Smooth muscle cell of the brain vasculature (primary cell): ENCODE results near the gene PPDPF.
"Not testable (repeated sequence)": the region's sequence is repeated elsewhere in the genome, so short reads cannot be mapped to it uniquely, and the experiment has no call there.

ENCODE experiments used
- DNase-seq: peaks from one replicate; pipeline ENCODE4 v3.0.0-alpha.2; 2012; ENCODE audit warnings: low read depth, low spot score

The PPDPF gene

GRCh38 chr20:63520504-63520933 is at the start of gene PPDPF:
PPDPF (plus strand) TSS chr20:63520765; CDS start chr20:63521309, 544 bp downstream.
- peak; percentile 53 for DNase-seq

GRCh38 chr20:63471002-63471716 is 49.4 kb upstream of the PPDPF start:
- DNase-seq, result no peak

- DNase-seq, result no peak
Measured at GRCh38 chr20:63471717-63471980, 48.9 kb upstream of the PPDPF start.

- no peak for DNase-seq
Measured at GRCh38 chr20:63471981-63472831, 48.4 kb upstream of the PPDPF start, which contains the start of gene KCNQ2. KCNQ2 (minus strand) TSS chr20:63472655; CDS start chr20:63472463, 192 bp downstream.

- no peak for DNase-seq
Measured at GRCh38 chr20:63472862-63473390, 47.6 kb upstream of the PPDPF start.

- DNase-seq, result no peak
Measured at GRCh38 chr20:63473555-63474449, 46.8 kb upstream of the PPDPF start.

- no peak for DNase-seq
Measured at GRCh38 chr20:63475209-63475608, 45.4 kb upstream of the PPDPF start.

- no peak for DNase-seq
Measured at GRCh38 chr20:63477061-63477616, 43.4 kb upstream of the PPDPF start.

GRCh38 chr20:63477944-63478343 is 42.6 kb upstream of the PPDPF start:
- no peak for DNase-seq

- no peak for DNase-seq
Measured at GRCh38 chr20:63478346-63479302, 41.9 kb upstream of the PPDPF start.

- DNase-seq, result not testable (repeated sequence)
Measured at GRCh38 chr20:63479695-63480419, 40.7 kb upstream of the PPDPF start.

- no peak for DNase-seq
Measured at GRCh38 chr20:63481503-63481902, 39.1 kb upstream of the PPDPF start.

- DNase-seq, result no peak
Measured at GRCh38 chr20:63482021-63482587, 38.5 kb upstream of the PPDPF start.

GRCh38 chr20:63483834-63484233 is 36.7 kb upstream of the PPDPF start:
- no peak for DNase-seq

- DNase-seq, result no peak
Measured at GRCh38 chr20:63484236-63484635, 36.3 kb upstream of the PPDPF start.

GRCh38 chr20:63484651-63485403 is 35.7 kb upstream of the PPDPF start:
- no peak for DNase-seq

GRCh38 chr20:63486300-63486855 is 34.2 kb upstream of the PPDPF start:
- no peak for DNase-seq

GRCh38 chr20:63487116-63487764 is 33.3 kb upstream of the PPDPF start:
- DNase-seq, result no peak
